OCI-LY1 (cell line): ENCODE results near the gene FDXACB1.

Source experiments
- CTCF ChIP-seq: fragments of 200-600 bp; sonication (generic), shearing (Covaris generic); IDR thresholded peaks from 2 replicates; pipeline ENCODE4 v1.5.1; 2017; ENCODE audit warnings: mild to moderate bottlenecking, antibody characterized with exemption, low read length, moderate library complexity, mixed read lengths
- EZH2 ChIP-seq: fragments of 200-600 bp; sonication (generic), shearing (Covaris generic); IDR thresholded peaks from 2 replicates; pipeline ENCODE4 v1.8.0; 2017; ENCODE audit warnings: borderline replicate concordance, mixed run types, mild to moderate bottlenecking, antibody characterized with exemption, low read length, moderate library complexity, mixed read lengths

DNA sequence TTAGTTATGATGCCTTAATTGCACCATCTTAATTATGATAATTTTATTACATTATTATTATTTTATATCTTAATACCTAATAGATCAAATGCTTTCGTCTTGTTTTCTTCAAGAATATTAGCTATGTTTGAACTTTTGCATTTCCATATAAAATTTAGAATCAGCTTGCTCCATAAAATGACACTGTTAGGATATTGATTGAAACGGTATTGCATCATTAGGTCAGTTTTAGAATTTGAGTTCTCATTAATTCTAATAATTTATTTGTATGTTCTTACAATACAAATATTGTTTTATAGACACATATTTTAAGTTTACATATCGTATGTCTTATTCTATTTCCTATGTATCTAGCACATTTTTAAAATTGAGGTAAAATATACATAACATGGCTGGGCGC lies 7.1 kb upstream of the FDXACB1 start:
- no peak for TF ChIP-seq CTCF
- no peak for TF ChIP-seq EZH2
